Heart left ventricle (tissue), 16 donors: ENCODE data around the gene PKP3. TPM values are rescaled to one million over a fixed set of nuclear protein-coding genes. Genes with fewer than 3 reads are reported as not detected.
A peak's percentile ranks its signal among the peaks of the same experiment; 100 is the strongest.
"Not testable (repeated sequence)": the region's sequence is repeated elsewhere in the genome, so short reads cannot be mapped to it uniquely, and the experiment has no call there.

Experiments used
- ATAC-seq, 4 donors: fragments of 200-7000 bp; cut with Tn5 transposase; one replicate each; pipeline ENCODE4 v1.9.1; 2020 to 2022; ENCODE audit warnings: moderate library complexity in 4 of 4, mild to moderate bottlenecking in 3 of 4, moderate number of reproducible peaks in 1 of 4
- DNase-seq, 5 donors: peaks; one replicate each; pipeline ENCODE4 v3.0.0-alpha.2; 2020
- H3K27ac ChIP-seq, 12 donors: fragments of 200-600 bp; sonication (generic) in 4 of 12; one replicate each; pipeline versions ENCODE4 v1.5.0 to v1.8.0; 2016 to 2022; ENCODE audit warnings: mild to moderate bottlenecking in 2 of 12
- H3K27me3 ChIP-seq, 9 donors: fragments of 200-600 bp; sonication (generic) in 2 of 9; one replicate each; pipeline versions ENCODE4 v1.5.1 to v1.8.0; 2016 to 2022; ENCODE audit warnings: mild to moderate bottlenecking in 3 of 9
- H3K36me3 ChIP-seq, 9 donors: fragments of 200-600 bp; sonication (generic) in 2 of 9; one replicate each; pipeline versions ENCODE4 v1.5.0 to v1.8.0; 2018 to 2022; ENCODE audit warnings: mild to moderate bottlenecking in 2 of 9
- H3K4me1 ChIP-seq, 12 donors: fragments of 200-600 bp; sonication (generic) in 4 of 12; one replicate each; pipeline versions ENCODE4 v1.5.0 to v1.8.0; 2016 to 2022; ENCODE audit warnings: mild to moderate bottlenecking in 3 of 12
- H3K4me3 ChIP-seq, 12 donors: fragments of 200-600 bp; sonication (generic) in 4 of 12; one replicate each; pipeline versions ENCODE4 v1.5.0 to v1.8.0; 2017 to 2022; ENCODE audit warnings: mild to moderate bottlenecking in 9 of 12, moderate library complexity in 4 of 12
- H3K9me3 ChIP-seq, 12 donors: fragments of 200-600 bp; sonication (generic) in 4 of 12; one replicate each; pipeline versions ENCODE4 v1.5.0 to v1.8.0; 2016 to 2022; ENCODE audit warnings: mild to moderate bottlenecking in 1 of 12
- POLR2A ChIP-seq, 2 donors: fragments of 450-650 bp; IDR thresholded peaks; one replicate each; pipeline ENCODE4 v1.6.1; 2017; ENCODE audit warnings: antibody characterized with exemption in 2 of 2, mild to moderate bottlenecking in 2 of 2, moderate library complexity in 2 of 2
- WGBS, 4 donors: extraction: QIAGEN DNeasy Blood & Tissue Kit in 2 of 4; methylation state at CpG; one replicate each; pipeline versions ENCODE4 v1.1.5 to v1.1.7; 2013 to 2018; 5-methylcytosine and 5-hydroxymethylcytosine counted together
- intact Hi-C, 10 donors: fragments of 100-400 bp; cut with DNase I; formaldehyde crosslinking; loops; one replicate each; pipeline versions ENCODE4 v1.11.1 to v1.14.2; 2022
- polyA plus RNA-seq, 2 donors: library from polyadenylated mRNA; stranded (reverse); fragments of 200-250 nt; gene quantifications; one replicate each; pipeline ENCODE4 v1.2.3, GENCODE V29; 2013
- total RNA-seq, 9 donors: library from RNA; depleted of rRNA in 2 of 9; stranded (reverse); fragments of >200 nt in 2 of 9; fragmentation: NEBNext Ultra II Directional in 3 of 9; extraction: Animal tissue kit (Norgen Biotek cat#: 25700) in 3 of 9; gene quantifications; one replicate each; pipeline versions ENCODE4 v1.1.0 to v1.2.4, GENCODE V29; 2016 to 2023
- TF ChIP-seq, protein P1 (sequence below), 12 donors: fragments of 200-600 bp; sonication (generic) in 4 of 12; IDR thresholded peaks; one replicate each; pipeline versions ENCODE4 v1.5.0 to v1.8.0; 2018 to 2022; ENCODE audit warnings: antibody characterized with exemption in 12 of 12, mild to moderate bottlenecking in 5 of 12
- donor health status: ischemic (EF 13 %, LVEDD 7.1; RV severe dilation, severe dysfunction).
- donor health status: healthy with polysubstance abuse.
- donor health status: DM: no; HTN: yes; CAD: no.
- donor health status: DM: no; HTN: no; CAD: no.
- donor health status: ischemic (EF 25% LVEDD 6.9; RV normal size, moderate dysfunction).
- donor health status: ischemic (EF 25% LVEDD 5.7; RV mildly dilated, moderate dysfunction).
- donor health status: healthy.
- donor health status: DM: yes; HTN: yes; CAD: no.
- donor health status: ischemic (EF 35%, LVEDD 5.7; RV mildly dilated, moderate dysfunction).
- donor health status: nonischemic (EF 11% LVEDD 7.7; RV severe dilation, severe dysfunction).
- donor health status: DM: yes; HTN: yes; CAD: no.
- donor health status: PGD.
- donor health status: ischemic (EF 29% LVEDD 5.4; RV normal size, mild dysfunction).
- donor health status: nonischemic (EF 23%, LVEDD 6.1; RV moderate dilation, normal function).

PKP3 gene
- total and polyA plus RNA-seq, 11 donors = 0.15 to 2.0 (median 0.61) TPM

DNA sequence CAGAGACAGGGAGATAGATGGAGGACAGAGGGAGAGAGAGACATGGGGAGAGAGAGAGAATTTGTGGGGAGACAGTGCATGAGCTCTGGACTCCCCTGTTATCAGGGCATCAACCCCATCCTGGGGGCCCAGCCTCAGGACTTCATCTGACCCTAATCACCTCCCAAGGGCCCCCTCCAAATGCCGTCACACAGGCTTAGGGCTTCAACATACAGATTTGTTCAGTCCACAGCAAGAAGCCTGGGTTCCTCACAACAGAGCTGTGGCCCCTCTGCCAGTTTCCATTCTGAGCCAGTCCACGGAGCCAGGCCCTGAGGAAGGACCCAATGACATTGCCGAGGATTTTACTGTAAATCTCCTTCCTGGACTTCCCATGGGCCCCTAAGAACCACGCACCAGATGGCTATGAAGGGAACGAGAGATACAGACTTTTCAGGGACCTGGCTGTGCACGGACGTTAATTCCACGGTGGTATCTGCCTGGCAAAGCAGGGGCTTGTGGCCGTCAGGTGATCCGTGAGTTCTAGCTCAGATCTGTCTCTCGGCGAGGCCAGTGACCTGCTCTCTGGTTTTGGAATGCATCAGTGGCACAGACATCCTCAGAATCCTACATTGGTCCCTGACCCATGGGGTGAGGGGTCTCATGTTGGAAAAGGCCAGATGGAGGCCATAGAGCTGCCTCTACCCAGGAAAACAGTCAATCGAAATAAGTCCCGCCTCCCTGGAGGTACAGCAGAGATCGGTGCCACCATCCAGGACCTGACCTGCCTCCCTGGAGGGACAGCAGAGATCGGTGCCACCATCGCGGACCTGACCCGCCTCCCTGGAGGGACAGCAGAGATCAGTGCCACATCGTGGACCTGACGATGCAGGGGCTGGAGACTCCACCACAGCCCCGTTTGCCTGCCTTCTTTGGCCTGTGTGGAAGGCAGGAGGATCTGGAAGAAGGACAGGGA is 33.4 kb upstream of the PKP3 start:
- H3K4me3 ChIP-seq = no peak overlapping the region
- no peak for DNase-seq
- H3K4me1 ChIP-seq = peaks cover 0 to 5% (median 2%) of the 10 kb centered on the region in 12 donors
- peak in 1 of 4 donors; percentile 43 for ATAC-seq
- H3K27me3 ChIP-seq = peaks cover 0 to 28% (median 14%) of the 10 kb centered on the region in 9 donors
- H3K36me3 ChIP-seq = no peaks in the 10 kb centered on the region
- intact Hi-C loops = loop anchor here in 6 of 10 donors (5.0 to 10.0 kb wide), 5 partner anchors 74 to 163 kb away; partner anchors contain the start of genes BET1L (in 1 of the 6) and RIC8A (in 1 of the 6)
- H3K27ac ChIP-seq = no peak overlapping the region
- no peak for TF ChIP-seq POLR2A (IDR thresholded peaks at IDR 0.05)
- TF ChIP-seq, protein P1, sequence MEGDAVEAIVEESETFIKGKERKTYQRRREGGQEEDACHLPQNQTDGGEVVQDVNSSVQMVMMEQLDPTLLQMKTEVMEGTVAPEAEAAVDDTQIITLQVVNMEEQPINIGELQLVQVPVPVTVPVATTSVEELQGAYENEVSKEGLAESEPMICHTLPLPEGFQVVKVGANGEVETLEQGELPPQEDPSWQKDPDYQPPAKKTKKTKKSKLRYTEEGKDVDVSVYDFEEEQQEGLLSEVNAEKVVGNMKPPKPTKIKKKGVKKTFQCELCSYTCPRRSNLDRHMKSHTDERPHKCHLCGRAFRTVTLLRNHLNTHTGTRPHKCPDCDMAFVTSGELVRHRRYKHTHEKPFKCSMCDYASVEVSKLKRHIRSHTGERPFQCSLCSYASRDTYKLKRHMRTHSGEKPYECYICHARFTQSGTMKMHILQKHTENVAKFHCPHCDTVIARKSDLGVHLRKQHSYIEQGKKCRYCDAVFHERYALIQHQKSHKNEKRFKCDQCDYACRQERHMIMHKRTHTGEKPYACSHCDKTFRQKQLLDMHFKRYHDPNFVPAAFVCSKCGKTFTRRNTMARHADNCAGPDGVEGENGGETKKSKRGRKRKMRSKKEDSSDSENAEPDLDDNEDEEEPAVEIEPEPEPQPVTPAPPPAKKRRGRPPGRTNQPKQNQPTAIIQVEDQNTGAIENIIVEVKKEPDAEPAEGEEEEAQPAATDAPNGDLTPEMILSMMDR (IDR thresholded peaks at IDR 0.05) = no peak
- 82 to 91% (median 86%) methylated on average over 21 to 22 of the region's 22 CpGs for WGBS, 4 donors
- peaks cover 0 to 18% (median 0%) of the 10 kb centered on the region in 12 donors for H3K9me3 ChIP-seq

DNA sequence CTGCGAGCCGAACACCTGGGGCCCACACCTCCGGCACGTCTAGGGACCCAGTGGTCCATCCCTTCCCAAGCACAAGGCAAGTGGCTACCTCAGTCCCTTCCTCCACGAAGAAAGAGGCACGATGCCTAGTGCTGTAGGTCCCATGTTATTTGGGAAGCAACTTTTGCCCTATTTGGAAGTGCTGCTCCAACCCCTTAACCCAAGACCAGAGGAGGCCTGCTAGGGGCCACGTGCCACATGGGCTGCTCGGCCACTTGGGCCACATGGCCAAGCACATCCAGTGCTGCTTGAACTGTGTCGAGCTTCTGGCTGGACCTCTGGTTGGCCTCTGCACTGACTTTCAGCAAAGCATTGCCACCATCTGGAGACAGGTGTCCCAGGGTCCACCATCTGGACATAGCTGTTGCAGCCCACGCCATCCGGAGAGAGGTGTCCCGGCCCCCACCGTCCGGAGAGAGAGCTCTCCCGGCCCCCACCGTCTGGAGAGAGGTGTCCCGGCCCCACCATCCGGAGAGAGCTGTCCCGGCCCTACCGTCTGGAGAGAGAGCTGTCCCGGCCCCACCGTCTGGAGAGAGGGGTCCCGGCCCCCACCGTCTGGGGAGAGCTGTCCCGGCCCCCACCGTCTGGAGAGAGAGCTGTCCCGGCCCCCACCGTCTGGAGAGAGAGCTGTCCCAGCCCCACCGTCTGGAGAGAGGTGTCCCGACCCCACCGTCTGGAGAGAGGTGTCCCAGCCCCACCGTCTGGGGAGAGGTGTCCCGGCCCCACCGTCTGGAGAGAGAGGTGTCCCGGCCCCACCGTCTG is 31.2 kb upstream of the PKP3 start:
- H3K4me3 ChIP-seq = no peak overlapping the region
- peaks cover 2 to 50% (median 32%) of the 10 kb centered on the region in 9 donors for H3K27me3 ChIP-seq
- TF ChIP-seq POLR2A (IDR thresholded peaks at IDR 0.05) = no peak
- TF ChIP-seq, protein P1 (IDR thresholded peaks at IDR 0.05) = no peak
- peaks cover 0 to 18% (median 0%) of the 10 kb centered on the region in 12 donors for H3K9me3 ChIP-seq
- DNase-seq = no peak
- no peak for ATAC-seq
- 79 to 86% (median 83%) methylated on average over 28 to 36 of the region's 36 CpGs for WGBS, 4 donors
- no peaks in the 10 kb centered on the region for H3K36me3 ChIP-seq
- H3K4me1 ChIP-seq = no peaks in the 10 kb centered on the region
- intact Hi-C loops = loop anchor here in 6 of 10 donors (5.0 to 10.0 kb wide), 5 partner anchors 72 to 166 kb away; partner anchors contain the start of genes BET1L (in 1 of the 6) and RIC8A (in 1 of the 6)
- no peak overlapping the region for H3K27ac ChIP-seq

DNA sequence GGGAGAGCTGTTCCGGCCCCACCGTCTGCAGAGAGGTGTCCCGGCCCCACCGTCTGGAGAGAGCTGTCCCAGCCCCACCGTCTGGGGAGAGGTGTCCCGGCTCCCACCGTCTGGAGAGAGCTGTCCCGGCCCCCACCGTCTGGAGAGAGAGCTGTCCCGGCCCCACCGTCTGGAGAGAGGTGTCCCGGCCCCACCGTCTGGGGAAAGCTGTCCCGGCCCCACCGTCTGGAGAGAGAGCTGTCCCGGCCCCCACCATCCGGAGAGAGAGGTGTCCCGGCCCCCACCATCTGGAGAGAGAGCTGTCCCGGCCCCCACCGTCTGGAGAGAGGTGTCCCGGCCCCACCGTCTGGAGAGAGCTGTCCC is 30.6 kb upstream of the PKP3 start:
- H3K4me3 ChIP-seq, H3K36me3 ChIP-seq, H3K27ac ChIP-seq, DNase-seq, H3K4me1 ChIP-seq, ATAC-seq: not testable (repeated sequence)
- peaks cover 8 to 56% (median 37%) of the 10 kb centered on the region in 9 donors for H3K27me3 ChIP-seq
- intact Hi-C loops = loop anchor here in 6 of 10 donors (5.0 to 10.0 kb wide), 5 partner anchors 71 to 166 kb away; partner anchors contain the start of genes BET1L (in 1 of the 6) and RIC8A (in 1 of the 6)
- WGBS, 4 donors = 76 to 81% (median 79%) methylated on average over 9 to 22 of the region's 22 CpGs
- H3K9me3 ChIP-seq = peaks cover 0 to 18% (median 0%) of the 10 kb centered on the region in 12 donors

DNA sequence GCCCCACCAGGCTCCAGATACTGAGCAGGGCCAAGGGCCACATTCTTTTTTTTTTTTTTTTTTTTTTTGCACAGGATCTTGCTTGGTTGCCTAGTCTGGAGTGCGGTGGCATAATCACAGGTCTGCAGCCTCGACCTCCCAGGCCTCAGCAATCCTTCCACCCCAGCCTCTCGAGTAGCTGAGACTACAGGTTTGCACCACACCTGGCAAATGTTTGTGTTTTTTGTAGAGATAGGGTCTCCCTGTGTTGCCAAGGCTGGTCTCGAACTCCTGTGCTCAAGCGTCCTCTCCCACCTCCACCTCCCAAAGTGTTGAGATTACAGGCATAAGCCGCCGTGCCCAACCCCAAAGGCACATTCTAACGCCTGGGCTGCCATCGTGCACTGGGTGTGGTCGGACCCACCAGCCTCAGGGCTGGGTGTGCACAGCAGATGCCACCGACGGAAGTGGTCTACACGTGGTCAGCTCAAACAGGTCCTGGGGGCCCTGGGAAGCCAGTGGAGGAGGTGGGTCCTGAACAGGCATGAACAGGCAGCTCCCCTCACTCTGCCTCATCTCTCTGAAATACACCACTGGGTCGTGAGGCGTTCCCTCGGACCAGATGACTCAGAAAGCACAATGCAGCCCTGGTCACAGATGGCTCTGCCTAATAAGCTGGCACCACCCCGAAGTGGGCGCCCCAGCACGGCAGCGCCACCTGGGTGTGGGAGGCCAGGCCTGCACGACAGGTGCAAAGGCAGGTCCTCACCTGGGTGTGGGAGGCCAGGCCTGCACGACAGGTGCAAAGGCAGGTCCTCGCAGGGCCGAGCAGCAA is 29.9 kb upstream of the PKP3 start:
- Histone ChIP-seq H3K4me3 (no peak overlapping the region), H3K4me1 (peaks cover 0 to 11% (median 6%) of the 10 kb centered on the region in 12 donors), H3K27ac (no peak overlapping the region), H3K9me3 (peaks cover 0 to 18% (median 0%) of the 10 kb centered on the region in 12 donors), H3K36me3 (no peaks in the 10 kb centered on the region), H3K27me3 (peaks cover 11 to 62% (median 42%) of the 10 kb centered on the region in 9 donors)
- DNase-seq = no peak
- 70 to 80% (median 72%) methylated on average over 24 of the region's 24 CpGs for WGBS, 4 donors
- intact Hi-C loops = loop anchor here in 6 of 10 donors (5.0 to 10.0 kb wide), 5 partner anchors 71 to 167 kb away; partner anchors contain the start of genes BET1L (in 1 of the 6) and RIC8A (in 1 of the 6)
- no peak for TF ChIP-seq POLR2A (IDR thresholded peaks at IDR 0.05)
- TF ChIP-seq, protein P1 (IDR thresholded peaks at IDR 0.05) = peak in 1 of 12 donors; percentile 19
- peak in 3 of 4 donors; percentile 23 to 46 (median 24) for ATAC-seq
